ENCODE measurements around the gene TBC1D9B. TPM values are rescaled to one million over a fixed set of nuclear protein-coding genes. Genes with fewer than 3 reads are reported as not detected.

Gene TBC1D9B
- polyA plus RNA-seq, 2 of the 4 experiments (the other 2 are of a cell fraction) = 37.2 to 64.7 TPM

GRCh38 chr5:179905161-179905560 is 2.5 kb downstream of the TBC1D9B start:
- H3K4me2 ChIP-seq = no peak overlapping the region
- H3K27ac ChIP-seq = no peak overlapping the region
- H3K4me3 ChIP-seq = no peak overlapping the region
- FAIRE-seq = no peak
- 95% methylated on average over 8 of the region's 8 CpGs for WGBS (ENCODE audit: missing lambda C conversion rate)
- TF ChIP-seq RARB (CRISPR knock-in tag; IDR thresholded peaks at IDR 0.05) (no peak), ESRRA (IDR thresholded peaks at IDR 0.05; ENCODE audit: borderline replicate concordance, low read length) (no peak), NFE2L2 (conservative IDR thresholded peaks at IDR 0.05; ENCODE audit: low read length) (no peak), ZNF302 (CRISPR knock-in tag; IDR thresholded peaks at IDR 0.05) (no peak), FOSL2 (IDR thresholded peaks at IDR 0.05) (no peak), FOSL2 (CRISPR knock-in tag; IDR thresholded peaks at IDR 0.05) (no peak), MAFK (IDR thresholded peaks at IDR 0.05; ENCODE audit: partially characterized antibody) (no peak), HOXB13 (CRISPR knock-in tag; IDR thresholded peaks at IDR 0.05; ENCODE audit: low read depth) (no peak), HES2 (IDR thresholded peaks at IDR 0.05) (no peak), POLR2A (IDR thresholded peaks at IDR 0.05; ENCODE audit: low read length) (no peak)
- POLR2A ChIA-PET = no interaction called here
- no peak for DNase-seq (ENCODE audit: low read depth in 1 of 2, low spot score in 1 of 2)
- H3K9me3 ChIP-seq = no peaks in the 10 kb centered on the region
- peaks cover 6% of the 10 kb centered on the region; the same call in 2 of the 3 replicates for H3K4me1 ChIP-seq
- ATAC-seq = no peak
- CTCF ChIA-PET = interaction anchor here (2.3 to 3.6 kb wide), 3 partner anchors 9 to 142 kb away, joined by 7 to 13 read pairs (median 13); no protein-coding TSS in a partner anchor

- H3K4me1 ChIP-seq = peaks cover 6% of the 10 kb centered on the region; the same call in 2 of the 3 replicates
- no peak overlapping the region for H3K27ac ChIP-seq
- POLR2A ChIA-PET = interaction anchor here (0.7 kb wide), 1 partner anchor 10 kb away, joined by 4 read pairs; no protein-coding TSS in a partner anchor
- TF ChIP-seq HOXB5 (CRISPR knock-in tag; IDR thresholded peaks at IDR 0.05) (no peak), BCL3 (IDR thresholded peaks at IDR 0.05) (no peak), EP300 (IDR thresholded peaks at IDR 0.05) (no peak), RNF2 (IDR thresholded peaks at IDR 0.05; ENCODE audit: borderline replicate concordance, low read depth) (no peak), HOXB13 (CRISPR knock-in tag; IDR thresholded peaks at IDR 0.05; ENCODE audit: low read depth) (no peak), KDM1A (IDR thresholded peaks at IDR 0.05; ENCODE audit: low read depth) (no peak), NR3C1 (IDR thresholded peaks at IDR 0.05) (no peak), USF2 (IDR thresholded peaks at IDR 0.05) (no peak), MAFK (IDR thresholded peaks at IDR 0.05; ENCODE audit: partially characterized antibody) (no peak), JUN (IDR thresholded peaks at IDR 0.05) (no peak), HES2 (IDR thresholded peaks at IDR 0.05) (no peak), ATOH8 (CRISPR knock-in tag; IDR thresholded peaks at IDR 0.05; ENCODE audit: low read depth) (no peak), EHMT2 (IDR thresholded peaks at IDR 0.05; ENCODE audit: low read depth) (no peak), POLR2AphosphoS2 (conservative IDR thresholded peaks at IDR 0.05; ENCODE audit: low read length) (no peak), CHD2 (IDR thresholded peaks at IDR 0.05; ENCODE audit: low read length, partially characterized antibody) (no peak), PHF8 (IDR thresholded peaks at IDR 0.05; ENCODE audit: borderline replicate concordance, low read depth) (no peak), NFE2L2 (conservative IDR thresholded peaks at IDR 0.05; ENCODE audit: low read length) (no peak)
- WGBS (ENCODE audit: missing lambda C conversion rate) = 95% methylated on average over 22 of the region's 25 CpGs
- ATAC-seq = no peak
- CTCF ChIA-PET = interaction anchor here (0.6 to 3.6 kb wide), 3 partner anchors 8 to 306 kb away, joined by 5 to 13 read pairs (median 7); no protein-coding TSS in a partner anchor
- no peak for DNase-seq (ENCODE audit: low read depth in 1 of 2, low spot score in 1 of 2)
- no peak overlapping the region for H3K4me2 ChIP-seq
- H3K9me3 ChIP-seq = no peaks in the 10 kb centered on the region
- no peak for FAIRE-seq
- no peak overlapping the region for H3K4me3 ChIP-seq
Observed at GRCh38 chr5:179904463-179905160, 3.1 kb downstream of the TBC1D9B start.

All from A549 (cell line).